Gastroesophageal sphincter (tissue), 3 donors: ENCODE data around the gene NFKBIZ.

Experiments
- EP300 ChIP-seq: sonication (generic); formaldehyde crosslinking; IDR thresholded peaks from one replicate; pipeline ENCODE4 v1.6.1; 2017; ENCODE audit warnings: antibody characterized with exemption, mild to moderate bottlenecking
- POLR2A ChIP-seq, 2 donors: fragments of 450-650 bp; IDR thresholded peaks; one replicate each; pipeline ENCODE4 v1.6.1; 2017; ENCODE audit warnings: antibody characterized with exemption in 2 of 2, mild to moderate bottlenecking in 2 of 2, moderate library complexity in 1 of 2
- POLR2AphosphoS5 ChIP-seq: sonication (generic); formaldehyde crosslinking; IDR thresholded peaks from one replicate; pipeline ENCODE4 v1.6.1; 2017; ENCODE audit warnings: antibody characterized with exemption
- TF ChIP-seq, protein P1 (sequence below), 4 experiments: fragments of 200-600 bp in 2 of 4; fragments of 450-650 bp in 2 of 4; sonication (generic) in 1 of 4; IDR thresholded peaks; one replicate each; pipeline ENCODE4 v1.5.1; 2017 to 2019; ENCODE audit warnings: antibody characterized with exemption in 4 of 4, mild to moderate bottlenecking in 2 of 4, moderate library complexity in 2 of 4

DNA sequence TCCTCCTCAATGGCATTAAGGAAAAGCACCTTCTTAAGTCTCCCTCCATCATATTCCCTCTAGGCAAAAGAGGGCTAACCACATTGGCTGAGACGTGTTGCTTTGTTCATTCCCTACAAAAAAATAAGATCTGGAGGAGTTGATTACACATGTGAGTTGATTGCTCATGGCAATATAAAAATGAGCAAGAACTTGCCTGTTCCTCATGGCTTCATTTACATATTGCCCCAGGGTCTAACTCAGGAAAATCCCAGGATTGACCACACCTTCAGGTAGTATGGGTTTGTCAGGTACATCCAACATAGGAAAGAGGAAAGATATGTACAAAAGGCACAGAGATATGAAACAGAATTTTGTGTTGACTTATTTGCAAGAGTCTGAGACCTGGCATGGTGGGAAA, 35.5 kb downstream of the NFKBIZ start:
- TF ChIP-seq, protein P1, sequence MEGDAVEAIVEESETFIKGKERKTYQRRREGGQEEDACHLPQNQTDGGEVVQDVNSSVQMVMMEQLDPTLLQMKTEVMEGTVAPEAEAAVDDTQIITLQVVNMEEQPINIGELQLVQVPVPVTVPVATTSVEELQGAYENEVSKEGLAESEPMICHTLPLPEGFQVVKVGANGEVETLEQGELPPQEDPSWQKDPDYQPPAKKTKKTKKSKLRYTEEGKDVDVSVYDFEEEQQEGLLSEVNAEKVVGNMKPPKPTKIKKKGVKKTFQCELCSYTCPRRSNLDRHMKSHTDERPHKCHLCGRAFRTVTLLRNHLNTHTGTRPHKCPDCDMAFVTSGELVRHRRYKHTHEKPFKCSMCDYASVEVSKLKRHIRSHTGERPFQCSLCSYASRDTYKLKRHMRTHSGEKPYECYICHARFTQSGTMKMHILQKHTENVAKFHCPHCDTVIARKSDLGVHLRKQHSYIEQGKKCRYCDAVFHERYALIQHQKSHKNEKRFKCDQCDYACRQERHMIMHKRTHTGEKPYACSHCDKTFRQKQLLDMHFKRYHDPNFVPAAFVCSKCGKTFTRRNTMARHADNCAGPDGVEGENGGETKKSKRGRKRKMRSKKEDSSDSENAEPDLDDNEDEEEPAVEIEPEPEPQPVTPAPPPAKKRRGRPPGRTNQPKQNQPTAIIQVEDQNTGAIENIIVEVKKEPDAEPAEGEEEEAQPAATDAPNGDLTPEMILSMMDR (IDR thresholded peaks at IDR 0.05), result no peak
- TF ChIP-seq POLR2A (IDR thresholded peaks at IDR 0.05) (no peak), EP300 (no peak), POLR2AphosphoS5 (no peak)
